HG02884 (cell line): ENCODE measurements around the gene HSPB6.
"Not testable (repeated sequence)": the region's sequence is repeated elsewhere in the genome, so short reads cannot be mapped to it uniquely, and the experiment has no call there.

Source experiments
- ATAC-seq: cut with Tn5 transposase; IDR thresholded peaks from one replicate; pipeline ENCODE4 v1.9.1; 2021; ENCODE audit warnings: mild to moderate bottlenecking, moderate library complexity; ENCODE audit not compliant: unreplicated experiment

HSPB6 gene

DNA sequence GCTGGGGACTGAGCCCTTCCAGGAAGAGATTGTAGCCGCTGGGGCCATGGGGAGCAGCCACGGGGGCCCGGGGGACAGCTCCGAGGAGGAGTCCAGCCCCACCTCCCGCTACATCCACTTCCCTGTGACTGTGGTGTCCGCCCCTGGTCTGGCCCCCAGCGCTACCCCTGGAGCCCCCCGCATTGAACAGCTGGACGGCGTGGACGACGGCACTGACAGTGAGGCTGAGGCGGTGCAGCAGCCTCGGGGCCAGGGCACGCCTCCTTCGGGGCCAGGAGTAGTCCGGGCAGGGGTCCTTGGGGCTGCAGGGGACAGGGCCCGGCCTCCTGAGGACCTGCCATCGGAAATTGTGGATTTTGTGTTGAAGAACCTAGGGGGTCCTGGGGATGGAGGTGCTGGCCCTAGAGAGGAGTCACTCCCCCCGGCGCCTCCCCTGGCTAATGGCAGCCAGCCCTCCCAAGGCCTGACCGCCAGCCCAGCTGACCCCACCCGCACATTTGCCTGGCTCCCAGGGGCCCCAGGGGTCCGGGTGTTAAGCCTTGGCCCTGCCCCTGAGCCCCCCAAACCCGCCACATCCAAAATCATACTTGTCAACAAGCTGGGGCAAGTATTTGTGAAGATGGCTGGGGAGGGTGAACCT lies 24.2 kb downstream of the HSPB6 start:
- no peak for ATAC-seq

DNA sequence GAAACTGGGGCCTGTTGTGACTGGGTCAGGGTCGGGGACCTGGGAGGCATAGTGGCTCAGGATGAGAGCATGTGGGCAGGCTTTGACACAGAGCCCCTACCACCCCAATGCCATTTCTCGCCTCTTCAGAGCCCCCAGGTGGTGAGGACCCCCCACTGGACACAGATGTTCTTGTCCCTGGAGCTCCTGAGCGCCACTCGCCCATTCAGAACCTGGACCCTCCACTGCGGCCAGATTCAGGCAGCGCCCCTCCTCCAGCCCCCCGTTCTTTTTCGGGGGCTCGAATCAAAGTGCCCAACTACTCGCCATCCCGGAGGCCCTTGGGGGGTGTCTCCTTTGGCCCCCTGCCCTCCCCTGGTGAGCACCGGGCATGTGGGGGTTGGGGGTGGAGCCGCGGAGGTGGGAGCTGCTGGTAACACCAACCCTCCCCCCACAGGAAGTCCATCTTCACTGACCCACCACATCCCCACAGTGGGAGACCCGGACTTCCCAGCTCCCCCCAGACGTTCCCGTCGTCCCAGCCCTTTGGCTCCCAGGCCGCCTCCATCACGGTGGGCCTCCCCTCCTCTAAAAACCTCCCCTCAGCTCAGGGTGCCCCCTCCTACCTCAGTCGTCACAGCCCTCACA lies 24.9 kb downstream of the HSPB6 start:
- no peak for ATAC-seq

DNA sequence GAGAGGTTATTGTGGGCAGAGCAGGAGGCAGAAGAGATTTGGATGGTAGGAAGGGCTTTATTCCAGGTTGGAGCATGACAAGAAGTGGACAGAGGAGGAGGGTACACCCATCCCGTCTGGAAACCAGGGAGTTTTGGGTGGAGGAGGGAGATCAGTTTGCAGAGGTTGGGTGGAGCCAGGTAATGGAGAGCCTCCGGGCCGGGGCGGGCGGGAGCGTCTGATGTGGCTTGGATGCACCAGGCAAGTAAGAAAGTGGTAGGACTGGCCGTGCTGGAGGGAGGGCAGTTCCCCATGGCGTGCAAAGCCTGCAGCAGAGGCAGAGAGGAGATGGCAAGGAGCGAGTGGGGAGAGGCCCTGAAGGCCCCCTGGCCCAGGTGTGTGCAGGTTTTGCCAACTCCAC lies 25.5 kb downstream of the HSPB6 start:
- ATAC-seq, result no peak

DNA sequence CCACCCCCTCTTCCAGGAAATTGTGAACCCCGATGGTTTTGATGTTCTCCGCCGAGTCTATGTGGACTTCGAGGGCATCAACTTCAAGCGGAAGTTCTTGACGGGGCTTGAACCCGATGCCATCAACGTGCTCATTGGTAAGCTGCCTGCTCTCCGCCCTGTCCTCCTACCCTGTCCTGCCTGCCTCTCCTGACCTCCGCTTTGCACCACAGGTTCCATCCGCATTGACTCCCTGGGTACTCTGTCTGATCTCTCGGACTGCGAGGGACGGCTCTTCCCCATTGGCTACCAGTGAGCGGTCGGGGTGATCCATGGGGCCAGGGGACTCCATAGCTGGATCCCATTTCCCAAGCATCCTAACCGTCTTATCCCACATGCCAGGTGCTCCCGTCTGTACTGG lies 26.5 kb downstream of the HSPB6 start:
- no peak for ATAC-seq

DNA sequence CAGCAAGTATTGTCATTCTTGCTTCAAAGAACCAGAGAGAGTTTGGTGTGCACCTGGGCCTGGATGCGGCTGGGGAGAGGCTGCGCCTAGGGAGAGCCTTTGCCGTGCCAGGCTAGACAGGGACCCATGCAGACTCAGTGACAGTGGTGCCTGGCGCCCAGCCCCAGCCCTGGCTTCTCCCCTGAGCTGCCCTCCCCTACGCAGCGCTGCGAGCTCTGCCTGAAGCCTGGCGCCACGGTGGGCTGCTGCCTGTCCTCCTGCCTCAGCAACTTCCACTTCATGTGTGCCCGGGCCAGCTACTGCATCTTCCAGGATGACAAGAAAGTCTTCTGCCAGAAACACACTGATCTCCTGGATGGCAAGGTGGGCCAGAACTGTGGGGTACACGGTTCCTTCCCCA lies 27.1 kb downstream of the HSPB6 start:
- ATAC-seq, result no peak

DNA sequence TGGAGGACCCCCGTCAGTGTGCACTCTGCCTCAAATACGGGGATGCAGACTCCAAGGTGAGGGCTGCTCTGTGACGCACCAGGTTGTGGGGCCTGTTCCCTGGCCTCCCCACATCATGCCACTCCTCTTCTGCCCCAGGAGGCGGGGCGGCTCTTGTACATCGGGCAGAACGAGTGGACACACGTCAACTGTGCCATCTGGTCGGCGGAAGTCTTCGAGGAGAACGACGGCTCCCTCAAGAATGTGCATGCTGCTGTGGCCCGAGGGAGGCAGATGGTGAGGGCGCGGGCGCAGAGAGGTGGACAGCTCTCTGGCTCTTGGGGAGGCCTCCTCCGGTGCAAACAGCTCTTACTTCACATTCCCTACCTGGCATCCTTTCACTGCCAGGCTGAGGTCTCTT lies 27.8 kb downstream of the HSPB6 start:
- no peak for ATAC-seq

DNA sequence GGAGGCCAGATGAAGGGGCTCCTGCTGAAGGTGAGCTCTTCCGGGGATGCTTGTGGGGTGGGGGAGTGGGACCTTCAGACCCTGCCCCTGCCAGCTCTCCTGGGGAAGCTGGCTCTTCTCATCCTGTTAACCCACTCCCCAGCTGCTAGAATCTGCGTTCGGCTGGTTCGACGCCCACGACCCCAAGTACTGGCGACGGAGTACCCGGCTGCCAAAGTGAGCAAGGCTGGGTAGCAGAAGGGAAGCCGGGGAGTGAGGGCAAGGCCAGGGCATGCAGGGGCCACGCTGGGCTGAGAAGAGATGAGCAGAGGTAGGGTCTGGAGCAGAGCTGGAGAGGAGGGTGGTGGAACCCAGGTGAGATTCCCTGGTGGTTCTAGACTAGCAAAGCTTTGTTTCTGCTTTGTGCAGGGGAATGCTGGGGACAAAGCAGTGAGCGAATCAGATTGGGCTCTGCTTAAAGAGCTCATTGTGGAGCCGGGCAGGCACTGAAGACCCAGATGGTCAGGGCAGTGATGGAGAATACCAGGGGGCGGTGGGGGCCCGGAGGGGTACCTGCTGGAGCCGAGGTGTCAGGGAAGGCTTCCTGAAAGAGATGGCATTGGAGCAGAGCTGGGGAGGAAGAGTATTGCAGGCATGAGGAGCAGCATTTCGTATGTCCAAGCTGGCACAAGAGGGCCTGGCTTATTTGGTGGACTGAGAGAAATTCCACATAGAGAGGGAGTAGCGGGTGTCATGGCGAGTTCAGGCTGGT lies 28.7 kb downstream of the HSPB6 start:
- ATAC-seq, result no peak

DNA sequence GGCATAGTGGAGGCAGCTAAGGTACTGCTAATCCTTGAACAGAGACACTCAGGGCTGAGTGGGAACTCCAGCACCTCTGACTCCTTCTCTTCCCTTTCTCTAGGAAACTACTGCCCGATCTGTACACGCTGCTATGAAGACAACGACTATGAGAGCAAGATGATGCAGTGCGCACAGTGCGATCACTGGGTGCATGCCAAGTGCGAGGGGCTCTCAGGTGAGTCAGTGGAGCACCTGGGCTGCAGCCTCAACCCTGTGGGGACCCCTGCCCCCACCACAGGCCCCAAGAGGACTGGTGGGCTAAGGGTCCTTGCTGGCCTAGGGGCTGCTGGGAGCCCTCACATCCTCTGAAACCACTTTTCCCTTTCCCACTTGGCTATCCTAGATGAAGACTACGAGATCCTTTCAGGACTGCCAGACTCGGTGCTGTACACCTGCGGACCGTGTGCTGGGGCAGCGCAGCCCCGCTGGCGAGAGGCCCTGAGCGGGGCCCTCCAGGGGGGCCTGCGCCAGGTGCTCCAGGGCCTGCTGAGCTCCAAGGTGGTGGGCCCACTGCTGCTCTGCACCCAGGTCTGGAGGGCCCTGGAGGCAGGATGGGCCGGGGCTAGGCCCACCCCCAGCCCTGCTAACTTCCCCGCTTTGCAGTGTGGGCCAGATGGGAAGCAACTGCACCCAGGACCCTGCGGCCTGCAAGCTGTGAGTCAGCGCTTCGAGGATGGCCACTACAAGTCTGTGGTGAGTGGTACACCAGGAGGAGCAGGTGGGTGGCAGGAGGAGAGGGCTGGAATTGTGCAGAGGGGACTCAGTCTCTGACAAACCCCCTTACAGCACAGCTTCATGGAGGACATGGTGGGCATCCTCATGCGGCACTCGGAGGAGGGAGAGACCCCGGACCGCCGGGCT lies 29.5 kb downstream of the HSPB6 start:
- no peak for ATAC-seq

DNA sequence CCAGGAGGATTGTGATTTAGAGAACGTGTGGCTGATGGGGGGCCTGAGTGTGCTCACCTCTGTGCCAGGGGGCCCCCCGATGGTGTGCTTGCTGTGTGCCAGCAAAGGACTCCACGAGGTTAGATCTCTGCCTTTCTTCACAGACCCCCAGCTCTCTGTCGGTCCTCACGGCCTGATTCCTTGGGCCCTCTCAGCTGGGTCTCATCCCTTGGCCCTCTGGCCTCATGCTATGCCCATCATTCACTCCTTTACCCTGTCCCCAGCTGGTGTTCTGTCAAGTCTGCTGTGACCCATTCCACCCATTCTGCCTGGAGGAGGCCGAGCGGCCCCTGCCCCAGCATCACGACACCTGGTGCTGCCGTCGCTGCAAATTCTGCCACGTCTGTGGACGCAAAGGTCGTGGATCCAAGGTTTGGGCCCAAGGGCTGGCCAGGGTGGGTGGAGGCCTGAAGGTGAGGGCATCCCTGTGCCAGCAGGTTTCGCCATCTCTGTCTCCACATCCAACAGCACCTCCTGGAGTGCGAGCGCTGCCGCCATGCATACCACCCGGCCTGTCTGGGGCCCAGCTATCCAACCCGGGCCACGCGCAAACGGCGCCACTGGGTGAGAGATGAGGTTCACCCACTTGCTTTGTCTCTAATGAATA lies 31.5 kb downstream of the HSPB6 start:
- ATAC-seq, result no peak

DNA sequence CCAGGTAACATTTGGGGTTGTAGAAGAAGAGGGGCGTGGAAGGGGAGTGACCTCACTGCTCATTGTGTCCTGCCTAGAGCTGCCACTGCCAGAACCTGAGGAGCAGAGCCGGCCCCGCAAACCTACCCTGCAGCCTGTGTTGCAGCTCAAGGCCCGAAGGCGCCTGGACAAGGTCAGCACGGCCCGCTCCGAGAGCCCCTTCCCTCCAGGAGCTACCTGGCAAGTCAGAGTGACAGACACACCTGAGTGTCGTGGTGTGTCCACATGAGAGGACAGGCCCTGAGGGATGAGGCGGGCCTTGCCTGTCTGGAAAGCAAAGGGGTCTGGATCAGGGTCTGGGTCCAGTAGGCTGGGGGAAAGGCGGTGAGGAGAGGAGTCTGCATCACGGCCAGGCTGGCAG lies 32.3 kb downstream of the HSPB6 start:
- no peak for ATAC-seq

DNA sequence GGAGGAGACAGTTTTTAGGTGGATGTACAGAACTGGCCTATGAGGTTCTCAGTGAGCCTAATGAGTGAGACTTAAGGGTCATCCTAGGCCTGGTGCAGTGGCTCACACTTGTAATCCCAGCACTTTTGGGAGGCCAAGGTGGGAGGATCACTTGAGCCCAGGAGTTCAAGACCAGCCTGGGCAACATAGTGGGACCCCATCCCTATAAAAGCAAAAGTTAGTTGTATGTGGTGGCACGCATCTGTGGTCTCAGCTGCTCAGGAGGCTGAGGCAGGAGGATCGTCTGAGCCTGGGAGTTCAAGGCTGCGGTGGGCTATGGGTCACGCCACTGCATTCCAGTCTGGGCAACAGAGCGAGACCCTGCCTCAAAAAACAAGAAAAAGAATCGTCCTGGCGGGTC lies 32.7 kb downstream of the HSPB6 start:
- ATAC-seq, result not testable (repeated sequence)

DNA sequence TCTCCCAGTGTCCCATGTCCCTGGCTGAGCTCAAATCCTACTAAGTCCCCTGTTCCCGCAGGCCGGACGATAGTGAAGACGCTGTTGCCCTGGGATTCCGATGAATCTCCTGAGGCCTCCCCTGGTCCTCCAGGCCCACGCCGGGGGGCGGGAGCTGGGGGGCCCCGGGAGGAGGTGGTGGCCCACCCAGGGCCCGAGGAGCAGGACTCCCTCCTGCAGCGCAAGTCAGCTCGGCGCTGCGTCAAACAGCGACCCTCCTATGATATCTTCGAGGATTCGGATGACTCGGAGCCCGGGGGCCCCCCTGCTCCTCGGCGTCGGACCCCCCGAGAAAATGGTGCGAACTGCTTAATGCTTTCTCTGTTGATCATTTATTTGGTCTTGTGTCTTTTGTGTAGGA lies 33.2 kb downstream of the HSPB6 start:
- no peak for ATAC-seq

DNA sequence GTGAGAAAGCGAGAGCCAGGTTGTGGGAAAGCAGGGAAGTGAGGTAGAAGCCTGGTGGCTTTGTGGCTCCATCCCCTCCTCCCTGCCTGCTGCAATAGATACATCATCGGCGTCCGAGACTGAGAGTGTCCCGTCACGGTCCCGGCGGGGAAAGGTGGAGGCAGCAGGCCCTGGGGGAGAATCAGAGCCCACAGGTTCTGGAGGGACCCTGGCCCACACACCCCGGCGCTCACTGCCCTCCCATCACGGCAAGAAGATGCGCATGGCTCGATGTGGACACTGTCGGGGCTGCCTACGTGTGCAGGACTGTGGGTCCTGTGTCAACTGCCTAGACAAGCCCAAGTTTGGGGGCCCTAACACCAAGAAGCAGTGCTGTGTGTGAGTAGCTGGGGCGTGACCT lies 33.9 kb downstream of the HSPB6 start:
- no peak for ATAC-seq

DNA sequence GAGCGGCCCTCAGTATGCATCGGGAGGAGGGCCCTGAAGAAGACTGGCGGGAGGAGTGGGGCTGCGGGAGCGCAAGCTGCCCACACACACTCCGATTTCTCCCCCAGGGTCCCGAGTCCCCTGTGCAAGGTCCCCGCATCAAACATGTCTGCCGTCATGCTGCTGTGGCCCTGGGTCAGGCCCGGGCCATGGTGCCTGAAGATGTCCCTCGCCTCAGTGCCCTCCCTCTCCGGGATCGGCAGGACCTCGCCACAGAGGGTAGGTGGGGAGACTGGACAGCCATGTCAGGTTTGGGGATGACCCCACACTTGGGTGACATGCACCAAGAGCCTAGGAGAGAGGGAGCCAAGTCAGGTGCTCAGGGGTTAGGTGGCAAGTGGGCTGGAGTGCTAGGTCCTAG lies 34.4 kb downstream of the HSPB6 start:
- no peak for ATAC-seq

DNA sequence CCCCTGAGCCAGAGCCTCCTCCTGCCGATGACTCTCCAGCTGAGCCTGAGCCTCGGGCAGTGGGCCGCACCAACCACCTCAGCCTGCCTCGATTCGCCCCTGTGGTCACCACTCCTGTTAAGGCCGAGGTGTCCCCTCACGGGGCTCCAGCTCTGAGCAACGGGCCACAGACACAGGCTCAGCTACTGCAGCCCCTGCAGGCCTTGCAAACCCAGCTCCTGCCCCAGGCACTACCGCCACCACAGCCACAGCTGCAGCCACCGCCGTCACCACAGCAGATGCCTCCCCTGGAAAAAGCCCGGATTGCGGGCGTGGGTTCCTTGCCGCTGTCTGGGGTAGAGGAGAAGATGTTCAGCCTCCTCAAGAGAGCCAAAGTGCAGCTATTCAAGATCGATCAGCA lies 35.5 kb downstream of the HSPB6 start:
- no peak for ATAC-seq

DNA sequence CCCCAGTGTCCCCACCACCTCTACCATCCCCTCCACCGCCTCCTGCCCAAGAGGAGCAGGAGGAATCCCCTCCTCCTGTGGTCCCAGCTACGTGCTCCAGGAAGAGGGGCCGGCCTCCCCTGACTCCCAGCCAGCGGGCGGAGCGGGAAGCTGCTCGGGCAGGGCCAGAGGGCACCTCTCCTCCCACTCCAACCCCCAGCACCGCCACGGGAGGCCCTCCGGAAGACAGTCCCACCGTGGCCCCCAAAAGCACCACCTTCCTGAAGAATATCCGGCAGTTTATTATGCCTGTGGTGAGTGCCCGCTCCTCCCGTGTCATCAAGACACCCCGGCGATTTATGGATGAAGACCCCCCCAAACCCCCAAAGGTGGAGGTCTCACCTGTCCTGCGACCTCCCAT lies 36.2 kb downstream of the HSPB6 start:
- ATAC-seq, result no peak

DNA sequence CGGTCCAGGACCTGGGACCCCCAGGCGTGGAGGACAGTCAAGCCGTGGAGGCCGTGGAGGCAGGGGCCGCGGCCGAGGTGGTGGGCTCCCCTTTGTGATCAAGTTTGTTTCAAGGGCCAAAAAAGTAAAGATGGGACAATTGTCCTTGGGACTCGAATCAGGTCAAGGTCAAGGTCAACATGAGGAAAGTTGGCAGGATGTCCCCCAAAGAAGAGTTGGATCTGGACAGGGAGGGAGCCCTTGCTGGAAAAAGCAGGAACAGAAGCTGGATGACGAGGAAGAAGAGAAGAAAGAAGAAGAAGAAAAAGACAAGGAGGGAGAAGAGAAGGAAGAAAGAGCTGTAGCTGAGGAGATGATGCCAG lies 36.7 kb downstream of the HSPB6 start:
- no peak for ATAC-seq

DNA sequence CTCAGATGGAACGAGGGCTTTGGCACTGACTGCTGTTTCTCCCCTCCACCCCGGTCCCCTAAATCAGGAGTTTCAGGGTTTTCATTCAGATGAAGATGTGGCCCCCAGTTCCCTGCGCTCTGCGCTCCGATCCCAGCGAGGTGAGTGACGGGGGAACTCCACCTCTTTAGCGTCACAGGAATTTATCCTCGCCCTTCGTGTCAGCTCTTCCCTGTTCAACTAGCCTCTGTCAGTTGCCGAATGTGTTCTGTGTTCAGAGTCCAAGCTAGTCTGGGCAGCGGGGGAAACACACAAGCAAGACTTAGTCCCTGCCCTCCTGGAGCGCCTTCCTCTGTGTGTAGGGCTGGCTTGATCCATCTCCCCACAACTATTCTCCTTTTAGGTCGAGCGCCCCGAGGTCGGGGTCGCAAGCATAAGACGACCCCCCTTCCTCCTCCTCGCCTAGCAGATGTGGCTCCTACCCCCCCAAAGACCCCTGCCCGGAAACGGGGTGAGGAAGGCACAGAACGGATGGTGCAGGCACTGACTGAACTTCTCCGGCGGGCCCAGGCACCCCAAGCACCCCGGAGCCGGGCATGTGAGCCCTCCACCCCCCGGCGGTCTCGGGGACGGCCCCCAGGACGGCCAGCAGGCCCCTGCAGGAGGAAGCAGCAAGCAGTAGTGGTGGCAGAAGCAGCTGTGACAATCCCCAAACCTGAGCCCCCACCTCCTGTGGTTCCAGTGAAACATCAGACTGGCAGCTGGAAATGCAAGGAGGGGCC lies 37.2 kb downstream of the HSPB6 start:
- ATAC-seq, result no peak

DNA sequence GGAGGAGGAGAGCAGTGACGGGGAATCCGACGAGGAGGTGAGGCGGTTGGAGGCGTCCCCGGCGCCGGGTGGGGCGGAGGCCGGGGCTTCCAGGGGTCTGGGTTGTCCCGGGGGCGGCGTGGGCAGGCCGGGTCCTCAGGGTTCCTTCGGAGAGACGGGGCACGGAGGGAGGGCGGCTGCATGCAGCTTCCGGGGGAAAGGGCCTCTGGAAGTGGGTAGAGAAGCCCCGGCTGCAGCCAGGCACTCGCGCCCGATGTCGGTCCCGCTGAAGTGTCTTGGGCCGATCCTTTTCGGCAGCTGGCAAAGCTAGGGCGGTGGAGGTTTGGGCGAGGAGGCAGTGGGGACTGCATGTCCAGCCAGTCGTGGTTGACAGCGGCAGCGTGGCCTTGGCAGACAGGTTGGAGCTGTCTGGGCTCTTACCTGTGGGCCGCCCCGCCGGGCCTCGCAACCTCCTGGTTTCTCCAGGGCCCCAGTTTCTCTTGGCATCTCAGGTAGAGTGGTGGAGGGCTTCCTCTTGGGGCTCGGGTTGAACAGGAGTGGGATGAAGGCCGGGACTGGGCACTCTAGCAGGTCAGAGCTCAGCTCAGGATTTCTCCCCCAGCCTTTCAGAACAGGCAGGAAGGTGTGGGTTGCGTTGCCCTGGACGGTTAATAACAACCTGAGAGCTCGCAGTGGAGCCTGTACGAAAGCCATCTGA lies 38.3 kb downstream of the HSPB6 start:
- ATAC-seq, result no peak
